Uterus (tissue), 2 donors: Measurements from ENCODE around the gene NSMF.

Source experiments
- CTCF ChIP-seq, 4 experiments: fragments of 200-600 bp in 2 of 4; fragments of 450-650 bp in 2 of 4; sonication (generic) in 2 of 4; IDR thresholded peaks; one replicate each; pipeline ENCODE4 v1.5.1; 2016 to 2019; ENCODE audit warnings: antibody characterized with exemption in 4 of 4, mild to moderate bottlenecking in 2 of 4, moderate library complexity in 1 of 4
- POLR2A ChIP-seq, 2 donors: fragments of 450-650 bp; IDR thresholded peaks; one replicate each; pipeline ENCODE4 v1.6.1; 2016; ENCODE audit warnings: antibody characterized with exemption in 2 of 2, mild to moderate bottlenecking in 1 of 2, moderate library complexity in 1 of 2

DNA sequence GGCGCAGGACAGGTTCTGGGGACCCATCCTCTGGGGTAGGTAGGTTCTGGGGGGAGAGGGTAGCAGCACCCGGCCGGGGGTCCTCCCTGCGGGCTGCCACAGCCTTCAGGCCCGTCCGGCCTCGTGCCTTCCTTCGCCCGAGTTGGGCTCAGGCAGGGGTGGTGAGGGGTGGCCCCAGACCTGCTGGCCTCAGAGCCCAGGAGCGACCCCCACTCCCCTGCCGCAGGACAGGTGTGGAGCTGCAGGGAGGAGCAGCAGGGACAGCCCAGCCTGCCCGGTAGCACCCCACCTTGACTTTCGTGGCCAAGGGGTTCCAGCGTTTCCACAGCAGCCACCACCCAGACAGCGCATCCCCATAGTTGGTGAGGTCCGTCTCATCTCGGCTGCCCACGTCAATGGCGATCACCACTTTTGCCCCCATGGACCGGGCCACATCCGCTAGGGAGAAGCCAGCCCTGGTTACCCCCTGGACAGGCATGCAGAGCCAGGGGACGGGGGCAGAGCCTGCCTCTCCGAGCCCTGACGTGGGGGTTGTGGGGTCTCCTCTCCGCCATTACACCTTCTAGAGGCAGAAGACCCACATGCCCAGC is 3.4 kb upstream of the NSMF start:
- TF ChIP-seq POLR2A (IDR thresholded peaks at IDR 0.05) (no peak), CTCF (IDR thresholded peaks at IDR 0.05) (no peak)
